Stimulated activated CD4-positive, alpha-beta T cell treated with anti-CD3 and anti-CD28 coated beads, Interleukin-1b, Interleukin-23, amount 100 ng/mL, for 4 hours (primary cell): ENCODE data around the gene TAP2.

ENCODE experiments used
- DNase-seq, 2 donors: peaks; one replicate each; pipeline ENCODE4 v3.0.0-alpha.2; 2020; ENCODE audit warnings: low read depth in 2 of 2

TAP2 gene

DNA sequence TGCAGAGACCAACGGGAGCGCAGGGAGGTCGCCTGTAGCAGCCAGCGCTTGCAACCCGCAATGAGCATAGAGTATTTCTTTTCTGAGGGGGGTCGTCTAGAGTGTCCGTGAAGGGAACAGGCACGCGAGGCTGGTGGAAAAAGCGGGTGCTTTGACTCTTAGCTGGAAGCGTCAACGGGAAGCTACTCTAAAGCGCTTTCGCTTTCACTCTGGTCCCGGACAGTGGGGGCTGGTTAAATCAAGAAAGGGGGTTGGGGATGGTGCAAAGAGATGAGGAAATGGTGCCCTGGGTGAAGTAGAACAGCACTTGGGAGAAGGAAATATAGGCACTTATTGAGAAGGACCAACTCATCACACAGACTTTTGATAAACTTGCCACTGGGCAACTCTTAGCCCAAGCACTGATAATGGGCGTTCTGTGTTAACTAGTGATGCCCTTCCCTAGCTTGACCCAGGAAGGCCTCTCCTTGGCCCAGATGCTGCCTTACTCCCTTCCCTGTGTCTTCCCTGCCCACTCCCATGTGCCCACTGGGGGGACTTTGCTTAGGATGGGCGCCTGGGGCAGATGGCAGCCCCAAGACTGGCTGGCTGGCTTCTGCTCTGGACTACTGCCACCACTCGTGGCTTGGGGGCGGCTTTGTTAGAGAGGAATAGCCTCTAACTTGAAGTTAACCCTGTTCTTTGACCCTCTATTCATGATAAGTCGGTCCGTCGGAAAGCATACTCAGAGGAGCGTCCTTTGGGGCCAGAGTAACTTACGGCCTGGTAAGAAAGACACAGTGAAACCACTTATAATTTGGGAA is 16.0 kb upstream of the TAP2 start:
- peak; percentile 44 to 61 for DNase-seq

DNA sequence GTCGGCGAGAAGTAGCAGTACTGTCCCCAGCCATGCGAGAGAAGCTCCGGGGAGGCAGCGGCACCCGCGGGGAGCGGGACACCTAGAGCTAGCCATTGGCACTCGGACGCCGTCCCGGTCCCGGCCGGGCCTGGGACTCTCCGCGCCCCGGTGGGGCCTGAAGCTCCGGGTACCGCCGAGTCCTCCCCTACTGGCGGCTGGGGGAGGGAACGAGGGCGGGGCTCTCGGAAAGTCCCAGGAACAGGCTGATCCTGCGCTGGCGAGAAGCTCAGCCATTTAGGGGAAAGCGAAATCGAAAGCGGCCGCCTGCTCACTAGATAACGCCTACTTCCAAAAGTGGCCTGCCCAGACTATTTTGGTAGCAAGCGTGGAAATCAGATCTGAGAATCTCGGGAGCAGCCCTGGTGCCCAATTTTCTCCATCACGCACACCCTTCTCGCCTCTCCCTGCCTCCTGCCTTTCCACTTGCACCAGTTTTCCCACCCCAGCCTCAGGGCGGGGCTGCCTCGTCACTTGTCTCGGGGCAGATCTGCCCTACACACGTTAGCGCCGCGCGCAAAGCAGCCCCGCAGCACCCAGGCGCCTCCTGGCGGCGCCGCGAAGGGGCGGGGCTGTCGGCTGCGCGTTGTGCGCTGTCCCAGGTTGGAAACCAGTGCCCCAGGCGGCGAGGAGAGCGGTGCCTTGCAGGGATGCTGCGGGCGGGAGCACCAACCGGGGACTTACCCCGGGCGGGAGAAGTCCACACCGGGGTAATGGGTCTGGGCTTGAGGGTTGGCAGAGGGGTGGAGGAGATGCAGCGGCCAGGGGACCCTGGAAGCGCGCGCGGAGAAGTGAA is 15.2 kb upstream of the TAP2 start, which contains the start of the genes PSMB9 and TAP1:
Gene PSMB9 (plus strand): TSS at position 652 of the 835 bp plus-strand sequence. CDS start 38 bp downstream, at position 690.
Gene TAP1 (minus strand): TSS at position 164 of the 835 bp plus-strand sequence. CDS start 68 bp downstream, at position 96.
- DNase-seq: peak; percentile 94 to 96

DNA sequence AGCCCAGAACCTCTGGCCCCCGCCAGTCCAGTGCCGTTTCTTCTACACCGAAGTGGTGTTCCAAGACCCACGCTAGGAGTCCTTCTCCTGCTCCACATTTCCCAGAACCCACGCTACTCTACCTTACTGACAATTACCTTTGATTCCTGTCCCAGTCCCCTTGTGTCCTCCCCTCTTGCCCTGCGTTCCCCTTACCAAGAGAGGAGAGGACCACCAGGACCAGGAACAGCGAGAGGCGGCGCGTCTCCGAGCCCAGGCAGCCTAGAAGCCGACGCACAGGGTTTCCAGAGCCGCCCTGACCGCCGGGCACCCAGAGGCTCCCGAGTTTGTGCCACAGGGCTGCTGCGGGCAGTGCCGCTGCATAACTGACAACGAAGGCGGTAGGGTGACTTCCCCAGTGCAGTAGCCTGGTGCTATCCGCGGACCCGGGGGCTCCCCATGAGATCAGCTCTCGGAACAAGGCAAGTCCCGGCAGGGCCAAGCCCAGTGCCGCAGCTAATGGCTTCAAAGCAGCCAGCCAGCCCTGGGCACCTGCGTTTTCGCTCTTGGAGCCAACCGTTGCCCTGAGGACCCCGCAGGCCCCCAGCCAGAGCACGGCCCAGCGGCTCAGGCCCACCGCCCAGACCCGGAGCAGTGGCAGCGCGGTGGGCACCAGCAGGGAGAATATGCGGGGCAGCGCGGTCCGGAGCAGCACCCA is 14.5 kb upstream of the TAP2 start:
- peak in 1 of 2 donors; percentile 46 for DNase-seq

DNA sequence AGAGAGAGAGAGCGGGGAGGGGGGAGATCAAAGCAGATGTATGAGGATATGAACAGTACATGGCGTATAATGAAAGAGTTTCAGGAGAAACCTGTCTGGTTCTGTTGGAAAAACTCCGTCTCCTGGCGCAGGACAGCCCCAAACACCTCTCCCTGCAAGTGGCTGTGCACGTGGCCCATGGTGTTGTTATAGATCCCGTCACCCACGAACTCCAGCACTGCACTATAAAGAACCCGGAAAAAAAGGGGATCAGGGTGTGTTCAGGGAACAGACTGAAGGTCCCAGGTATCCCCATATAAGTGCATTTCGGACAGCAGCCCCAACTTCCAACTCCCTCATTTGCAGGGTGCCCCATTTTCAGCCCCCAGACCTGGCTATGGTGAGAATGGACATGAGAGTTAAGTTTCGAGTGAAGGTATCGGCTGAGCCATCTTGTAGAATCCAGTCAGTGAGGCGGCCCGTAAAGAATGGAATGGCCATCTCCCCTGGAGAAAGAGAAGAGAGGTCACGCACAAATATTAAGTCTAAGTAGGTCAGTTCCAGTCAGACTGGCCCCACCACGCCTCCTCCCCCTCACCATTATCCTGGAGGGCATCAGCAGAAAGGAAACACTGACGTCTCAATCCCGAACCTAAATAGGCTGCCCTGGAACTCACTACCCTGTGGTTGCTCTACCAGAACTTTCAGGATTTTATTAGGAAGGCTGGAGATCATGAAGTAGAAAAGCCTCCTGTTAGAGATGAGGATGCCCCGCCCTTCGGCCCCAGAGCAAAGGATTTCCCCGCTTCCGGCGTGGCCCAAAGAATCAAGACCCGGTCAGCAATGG is 13.7 kb upstream of the TAP2 start:
- peak in 1 of 2 donors; percentile 39 for DNase-seq

DNA sequence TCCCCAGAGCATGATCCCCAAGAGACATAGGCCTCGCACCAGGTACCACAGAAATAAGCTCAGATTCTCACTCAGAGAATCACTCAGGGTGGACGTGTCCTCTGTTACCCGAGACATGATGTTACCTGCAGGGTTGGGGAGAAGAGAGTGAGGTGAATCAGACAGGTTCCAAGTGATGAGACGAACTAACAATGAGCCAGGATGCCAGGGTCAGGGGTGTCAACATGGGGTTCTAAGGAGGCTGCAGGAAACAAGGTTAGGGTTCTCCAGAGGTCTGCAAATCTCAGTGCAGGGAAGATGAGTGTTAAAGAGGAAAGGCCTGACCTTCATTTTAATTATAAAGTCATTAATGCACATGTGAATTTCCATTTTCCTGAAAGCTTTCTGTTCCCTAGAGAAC is 12.5 kb upstream of the TAP2 start:
- DNase-seq: no peak

DNA sequence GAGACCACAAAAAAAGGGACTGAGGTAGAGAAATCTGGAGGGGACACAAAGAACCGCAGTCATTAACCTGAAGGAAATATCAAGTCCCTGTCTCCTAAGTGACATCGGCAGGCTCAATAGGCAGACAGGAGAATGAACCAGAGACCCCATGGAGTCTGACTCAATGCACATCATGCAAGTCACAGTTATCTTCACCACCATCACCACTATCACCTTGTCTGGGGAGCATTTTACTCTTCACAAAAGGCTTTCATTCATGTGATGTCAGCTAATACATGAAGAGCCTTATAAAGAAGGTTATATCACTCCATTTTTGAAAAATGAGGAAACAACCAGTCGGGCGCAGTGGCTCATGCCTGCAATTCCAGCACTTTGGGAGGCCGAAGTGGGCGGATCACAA is 10.6 kb upstream of the TAP2 start:
- DNase-seq: no peak

DNA sequence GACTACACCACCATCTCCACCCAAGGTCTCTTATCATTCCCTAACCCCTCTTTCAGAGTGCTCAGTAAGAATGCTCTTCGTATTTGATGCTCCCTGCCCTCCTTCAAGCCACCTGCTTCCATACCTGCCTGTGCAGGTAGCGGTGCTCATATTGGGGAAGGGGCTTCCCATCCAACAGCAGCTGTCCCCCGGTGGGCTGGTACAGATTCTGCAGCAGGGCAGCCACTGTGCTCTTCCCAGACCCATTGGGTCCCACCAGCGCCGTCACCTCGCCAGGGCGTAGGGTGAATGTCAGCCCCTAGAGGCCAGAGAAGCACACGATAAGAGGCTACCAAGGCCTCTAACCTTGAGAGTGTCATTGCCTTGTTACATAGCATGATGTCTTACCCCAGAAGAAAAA is 9.3 kb upstream of the TAP2 start:
- no peak for DNase-seq

DNA sequence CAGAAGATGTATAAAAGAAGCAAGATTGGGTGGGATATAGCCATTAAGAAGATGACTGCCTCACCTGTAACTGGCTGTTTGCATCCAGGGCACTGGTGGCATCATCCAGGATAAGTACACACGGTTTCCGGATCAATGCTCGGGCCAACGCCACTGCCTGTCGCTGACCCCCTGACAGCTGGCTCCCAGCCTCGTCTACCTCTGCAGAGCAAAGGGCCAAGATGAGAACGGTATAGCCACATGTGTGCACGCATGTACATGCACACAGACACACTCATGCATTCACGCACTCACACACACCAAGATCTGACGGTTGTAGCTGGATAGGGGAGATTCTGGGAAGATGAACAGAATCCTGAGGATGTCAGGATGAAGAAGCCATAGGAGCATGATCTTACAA is 8.5 kb upstream of the TAP2 start:
- DNase-seq: no peak

DNA sequence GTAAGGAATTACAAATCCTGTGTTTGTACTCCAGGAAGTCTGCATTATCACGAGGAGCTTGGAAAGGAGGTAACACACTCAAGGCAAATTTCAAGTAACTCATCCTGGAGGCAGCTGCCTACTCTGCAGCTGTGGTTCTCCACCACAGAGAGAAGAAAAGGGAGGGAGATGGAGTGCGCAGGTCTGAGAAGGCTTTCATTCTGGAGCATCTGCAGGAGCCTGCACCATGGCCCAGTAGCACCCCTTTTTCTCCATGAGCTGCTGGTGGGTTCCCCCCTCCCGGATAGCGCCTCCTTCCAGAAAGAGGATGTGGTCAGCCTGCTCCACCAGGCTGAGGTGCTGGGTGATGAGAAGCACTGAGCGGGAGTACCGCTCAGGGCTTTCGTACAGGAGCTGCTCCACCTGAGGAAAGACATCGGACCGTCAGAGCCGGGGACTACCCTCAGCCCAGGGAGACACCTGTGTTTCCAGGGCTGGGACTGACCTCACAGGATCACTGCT is 6.9 kb upstream of the TAP2 start:
- no peak for DNase-seq

DNA sequence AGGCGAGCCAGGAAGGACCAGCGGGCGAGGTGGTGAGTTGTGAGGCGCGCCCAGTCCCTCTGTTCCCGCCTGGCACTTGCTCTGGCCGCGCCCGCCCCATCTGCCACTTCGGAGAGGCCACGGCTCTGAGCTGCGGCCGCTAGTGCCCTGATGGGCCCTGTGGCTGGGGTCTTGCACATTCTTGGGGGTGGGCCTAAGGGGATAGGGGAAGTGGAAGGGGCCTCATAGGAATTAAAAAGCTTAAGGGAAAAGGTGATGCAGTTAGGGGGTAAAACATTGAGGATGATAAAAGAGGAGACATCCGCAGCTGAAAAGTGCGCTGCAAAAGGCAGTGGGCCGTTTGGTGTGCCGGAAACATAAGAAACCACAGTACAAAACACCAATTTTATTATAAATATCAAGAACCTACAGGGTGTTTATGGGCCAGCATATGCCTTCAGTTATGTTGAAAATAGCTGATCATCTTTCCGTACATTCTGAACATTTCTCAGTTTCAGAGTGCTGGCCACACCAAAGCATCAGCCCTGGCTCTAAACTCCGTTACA is 6.4 kb upstream of the TAP2 start:
- DNase-seq: no peak

DNA sequence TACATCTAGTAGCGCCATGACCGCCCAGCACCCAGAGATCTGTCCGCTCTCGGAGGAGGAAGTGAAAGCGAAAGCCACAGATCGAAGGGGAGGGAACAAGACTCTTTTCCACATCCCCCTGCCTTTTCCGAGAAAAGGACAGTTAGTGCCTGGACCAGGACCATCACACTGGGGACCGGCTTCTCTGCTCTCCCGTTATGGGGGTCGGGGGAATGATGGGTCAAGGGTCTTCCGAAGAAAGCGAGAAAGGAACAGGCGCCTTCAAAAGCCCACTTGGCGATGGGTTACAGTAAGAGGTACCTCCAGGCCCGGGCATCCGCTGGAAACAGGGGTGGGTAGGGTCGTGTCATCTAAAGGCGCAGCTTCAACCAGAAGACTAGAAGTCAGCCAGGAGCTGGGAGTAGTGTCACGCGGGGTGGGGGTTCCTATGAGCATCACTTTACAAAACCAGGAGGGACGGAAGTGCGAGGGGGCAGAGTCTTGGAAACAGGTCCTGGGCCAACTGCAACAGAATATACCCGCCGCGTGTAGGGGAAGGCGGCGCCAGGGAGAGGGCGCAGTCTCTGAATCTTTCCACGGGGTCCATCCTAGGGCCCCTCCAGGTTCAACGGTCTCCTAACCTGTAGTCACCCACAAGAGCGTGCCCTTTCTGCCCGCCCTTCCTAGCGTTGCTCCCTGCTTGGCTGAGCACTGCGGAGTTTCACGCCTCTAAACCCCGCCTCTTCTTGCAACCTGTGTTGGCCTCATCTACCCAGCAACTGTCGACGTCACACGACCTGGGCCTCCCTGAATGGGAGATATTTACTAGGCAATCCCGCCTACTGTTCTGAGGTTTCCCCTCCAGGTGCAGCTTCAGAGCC is 5.7 kb upstream of the TAP2 start, which contains the start of gene PSMB8:
Gene PSMB8 (minus strand): TSS at position 69 of the 860 bp plus-strand sequence. CDS start 51 bp downstream, at position 18.
- peak; percentile 93 to 98 for DNase-seq

DNA sequence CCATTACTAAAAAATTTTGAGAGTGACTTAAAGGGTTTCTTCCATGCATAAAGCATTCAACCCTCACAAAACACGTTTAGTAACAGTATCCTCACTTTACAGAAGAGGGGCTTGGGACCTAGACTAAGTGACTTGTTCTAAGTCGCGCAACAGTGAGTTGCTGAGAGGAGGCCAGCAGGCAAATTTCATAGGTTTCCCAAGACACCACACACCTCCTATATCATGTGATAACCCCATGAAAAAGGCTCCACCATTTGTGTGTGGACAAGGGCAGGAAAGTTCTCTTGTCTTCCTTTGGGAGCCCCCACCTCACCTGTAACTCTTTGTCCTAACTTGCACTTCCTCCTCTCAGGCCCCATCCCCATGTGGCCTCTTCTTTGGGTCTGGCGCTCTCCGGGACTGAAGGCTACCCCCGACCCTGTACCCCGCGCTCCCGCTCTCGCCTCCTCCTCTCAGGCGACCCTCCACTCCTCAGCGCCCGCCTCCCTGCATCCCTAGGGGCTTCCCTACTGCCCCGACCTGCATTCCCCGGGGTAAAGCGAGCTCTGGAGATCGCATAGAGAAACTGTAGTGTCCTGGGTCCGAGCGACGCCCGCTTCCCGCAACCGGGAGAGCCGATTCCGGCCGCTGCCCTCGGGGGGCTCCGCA is 4.9 kb upstream of the TAP2 start:
- peak in 1 of 2 donors; percentile 27 for DNase-seq

DNA sequence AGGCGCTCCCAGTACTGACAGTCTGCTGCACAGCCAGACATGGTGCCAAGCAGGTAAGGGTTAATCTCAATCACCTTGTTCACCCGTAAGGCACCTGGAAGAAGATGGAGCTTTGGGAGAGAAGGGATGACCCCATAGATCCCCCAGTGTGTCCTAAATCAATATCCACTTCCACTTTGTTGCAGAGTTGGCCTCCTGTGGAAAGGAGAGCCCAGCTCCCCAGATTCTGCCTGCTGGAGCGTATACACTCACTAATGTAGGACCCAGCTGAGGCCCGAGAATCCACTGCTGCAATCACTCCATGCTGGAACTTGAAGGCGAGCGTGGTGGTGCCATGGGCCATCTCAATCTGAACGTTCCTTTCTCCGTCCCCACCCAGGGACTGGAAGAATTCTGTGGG is 4.2 kb upstream of the TAP2 start:
- no peak for DNase-seq

DNA sequence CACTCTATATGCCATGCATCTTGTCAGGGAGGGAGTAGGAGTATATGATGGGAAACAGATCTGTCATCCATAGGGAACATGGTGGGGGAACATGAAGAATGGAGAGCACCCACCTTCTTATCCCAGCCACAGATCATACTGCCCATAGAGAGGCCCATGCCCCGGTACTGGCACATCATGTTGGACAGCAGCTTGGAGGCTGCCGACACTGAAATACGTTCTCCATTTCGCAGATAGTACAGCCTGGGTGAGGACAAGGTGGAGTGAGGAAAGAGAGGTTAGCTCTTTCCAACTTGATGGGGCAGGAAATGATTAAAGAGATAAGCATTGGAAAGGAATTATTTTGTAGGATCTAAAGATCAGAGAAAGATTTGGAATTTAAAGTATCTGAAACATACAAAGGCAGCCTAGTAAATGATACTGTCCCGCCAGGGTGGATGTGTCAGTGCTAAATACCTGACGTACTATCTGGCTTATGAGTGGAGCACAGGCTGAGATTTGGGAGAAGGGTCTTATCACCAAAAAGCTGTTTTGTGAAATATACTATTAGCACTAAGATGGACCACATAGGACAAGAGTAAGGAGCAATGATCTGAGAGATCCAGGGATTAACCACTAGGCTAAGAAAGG is 3.6 kb upstream of the TAP2 start:
- DNase-seq: no peak

DNA sequence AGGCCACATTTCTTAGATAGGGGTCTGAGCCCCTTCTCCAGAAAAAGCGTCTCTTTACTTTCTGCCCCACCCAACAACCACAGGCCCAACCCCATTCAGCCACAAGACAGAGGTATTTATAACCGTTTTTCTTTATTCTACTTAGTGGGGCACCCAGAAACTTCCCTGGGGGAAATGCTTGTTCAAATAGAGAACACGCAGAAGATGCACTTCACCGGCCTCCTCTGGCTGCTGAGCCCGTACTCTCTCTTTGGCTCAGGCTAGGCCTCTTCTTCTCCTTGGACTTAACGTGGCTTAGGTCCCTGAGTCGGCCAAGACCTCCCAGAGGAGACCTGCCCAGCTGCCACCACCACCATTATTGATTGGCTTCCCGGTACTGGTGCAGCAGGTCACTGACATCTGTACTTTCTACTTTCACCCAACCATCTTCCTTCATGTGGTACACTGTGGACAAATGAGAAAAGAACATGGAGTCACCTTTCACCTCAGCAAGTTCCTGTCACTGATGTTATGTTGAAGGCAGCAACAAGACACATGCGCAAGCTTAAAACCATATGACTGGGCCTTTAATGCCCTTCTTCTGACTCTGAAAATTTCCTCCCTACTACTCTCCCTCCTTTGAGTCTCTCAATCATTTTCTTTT is 2.2 kb upstream of the TAP2 start:
- no peak for DNase-seq

DNA sequence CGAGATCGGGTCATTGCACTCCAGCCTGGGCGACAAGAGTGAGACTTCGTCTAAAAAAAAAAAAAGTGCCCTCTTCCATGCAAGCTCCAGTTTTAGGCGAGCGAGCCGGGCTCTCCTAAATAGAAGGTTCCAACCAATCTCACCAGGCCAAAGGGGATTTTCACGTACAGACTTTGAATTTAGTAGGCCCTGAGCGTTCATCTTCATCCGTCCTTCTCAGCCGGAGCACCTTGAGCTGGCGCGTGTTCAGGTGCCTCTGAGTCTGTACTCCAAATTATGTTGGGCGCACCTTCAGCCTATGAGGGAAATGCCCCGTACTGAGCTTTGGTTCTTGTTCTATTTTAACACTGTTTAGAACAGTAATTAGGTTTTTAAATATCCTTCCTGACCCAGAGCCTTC is 817 bp upstream of the TAP2 start:
- no peak for DNase-seq

DNA sequence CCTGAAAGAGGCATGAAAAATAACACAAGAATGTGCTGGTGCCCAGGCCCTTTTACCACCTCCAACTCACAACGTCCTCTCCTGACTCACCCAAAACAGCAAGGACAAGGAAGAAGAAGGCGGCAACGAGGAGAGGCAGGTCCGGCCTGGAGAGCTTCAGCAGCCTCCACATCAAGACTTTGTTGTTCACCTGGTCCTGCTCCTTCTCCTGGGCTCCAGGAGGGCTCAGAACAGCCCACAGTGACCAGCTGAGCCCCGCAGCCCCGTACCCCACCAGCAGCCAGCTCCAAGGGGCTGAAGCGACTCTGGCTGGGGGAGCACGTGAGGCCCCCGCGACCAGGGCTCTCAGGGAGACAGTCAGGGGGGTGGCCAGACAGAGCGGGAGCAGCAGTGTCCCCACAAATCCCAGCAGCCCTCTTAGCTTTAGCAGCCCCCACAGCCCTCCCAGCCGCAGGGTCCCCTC is 857 bp downstream of the TAP2 start:
- no peak for DNase-seq

DNA sequence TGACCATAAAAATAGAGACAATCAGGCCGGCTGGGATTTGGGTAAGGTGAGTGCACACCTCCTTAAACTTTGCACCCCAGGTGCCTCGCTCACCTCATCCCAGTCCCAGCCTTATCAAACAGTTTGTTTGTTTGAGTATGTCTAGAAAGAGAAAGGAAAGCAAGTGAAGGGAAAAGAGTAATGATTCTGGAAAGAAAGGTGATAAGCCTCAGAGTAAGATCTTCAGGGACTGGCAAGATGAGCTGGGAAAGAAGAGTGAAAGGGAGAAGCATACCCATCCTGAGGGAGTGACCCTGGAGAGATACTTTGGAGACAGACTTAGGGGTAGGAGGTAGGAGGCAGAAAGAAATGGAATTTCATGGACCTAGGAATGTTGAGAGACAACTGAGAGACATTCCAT is 1.7 kb downstream of the TAP2 start:
- DNase-seq: no peak
